GM19467 (cell line): ENCODE measurements around the gene MAP3K15.
A peak's percentile ranks its signal among the peaks of the same experiment; 100 is the strongest.

Source experiments
- ATAC-seq: cut with Tn5 transposase; IDR thresholded peaks from one replicate; pipeline ENCODE4 v1.9.1; 2021; ENCODE audit warnings: mild to moderate bottlenecking, moderate library complexity; ENCODE audit not compliant: unreplicated experiment

MAP3K15 gene

DNA sequence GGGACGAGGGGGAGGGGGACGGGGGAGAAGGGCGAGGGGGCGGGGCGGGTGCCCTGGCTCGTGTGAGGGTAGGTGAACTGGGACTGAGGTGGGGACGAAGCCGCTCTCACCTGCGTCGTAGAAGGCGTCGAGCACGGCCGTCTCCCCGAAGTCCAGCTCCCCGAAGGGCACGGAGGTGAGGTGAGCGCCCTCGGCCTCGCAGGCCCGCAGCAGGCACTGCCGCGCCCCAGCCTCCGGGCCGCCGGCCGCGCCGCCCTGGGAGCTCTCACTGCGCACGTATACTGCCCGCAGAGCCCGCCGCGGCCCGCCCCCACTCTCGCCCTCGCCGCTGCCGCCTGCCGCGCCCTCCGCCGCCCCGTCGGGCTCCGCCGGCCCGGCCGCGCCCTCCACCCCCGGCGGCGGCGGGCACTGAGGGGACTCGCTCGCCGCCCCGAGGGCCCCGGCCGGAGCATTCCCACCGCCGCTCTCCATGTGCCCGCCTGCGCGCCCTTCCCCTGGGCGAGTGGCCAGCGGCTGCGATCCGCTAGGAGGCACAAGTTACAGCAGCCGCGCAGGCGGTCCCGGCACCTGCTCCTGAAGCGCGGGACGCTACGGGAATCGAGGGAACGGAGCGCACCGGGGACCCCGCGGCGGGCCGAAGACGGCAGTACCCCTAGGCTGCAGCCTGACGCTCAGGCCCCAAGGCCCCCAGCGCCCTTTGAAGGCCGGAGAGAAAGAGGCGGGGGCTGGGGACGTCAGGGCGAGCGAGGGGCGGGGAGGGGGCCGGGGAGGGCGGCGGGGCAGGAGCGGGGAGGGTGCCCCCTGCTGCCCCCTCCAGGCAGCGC, at the start of gene MAP3K15:
MAP3K15 (minus strand) TSS at position 718 of the 824 bp plus-strand sequence; CDS start at position 471, 247 bp downstream.
- no peak for ATAC-seq

DNA sequence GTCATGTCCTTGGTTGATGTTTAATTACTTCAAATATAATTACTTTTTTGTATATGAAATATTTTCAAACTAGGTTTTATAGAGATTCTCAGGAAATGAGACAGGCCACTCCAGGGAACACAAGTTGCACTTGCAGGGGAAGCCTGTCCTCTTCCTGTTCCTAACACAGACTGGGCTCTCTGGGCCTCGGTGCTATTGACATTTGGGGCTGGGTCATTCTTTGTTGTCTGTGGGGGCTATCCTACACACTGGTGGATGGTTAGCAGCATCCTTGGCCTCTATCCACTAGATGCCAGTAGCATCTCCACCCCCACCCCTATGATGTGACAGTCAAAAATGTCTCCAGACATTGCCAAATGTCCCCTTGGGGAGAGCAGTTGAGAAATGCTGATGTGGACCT, 49.3 kb upstream of the MAP3K15 start:
- no peak for ATAC-seq

GRCh38 chrX:19563746-19564145, 48.4 kb upstream of the MAP3K15 start:
- no peak for ATAC-seq

GRCh38 chrX:19563327-19563726, 48.0 kb upstream of the MAP3K15 start:
- ATAC-seq = no peak

- no peak for ATAC-seq
These were observed 45.3 kb upstream of the MAP3K15 start for GRCh38 chrX:19560611-19561010.

DNA sequence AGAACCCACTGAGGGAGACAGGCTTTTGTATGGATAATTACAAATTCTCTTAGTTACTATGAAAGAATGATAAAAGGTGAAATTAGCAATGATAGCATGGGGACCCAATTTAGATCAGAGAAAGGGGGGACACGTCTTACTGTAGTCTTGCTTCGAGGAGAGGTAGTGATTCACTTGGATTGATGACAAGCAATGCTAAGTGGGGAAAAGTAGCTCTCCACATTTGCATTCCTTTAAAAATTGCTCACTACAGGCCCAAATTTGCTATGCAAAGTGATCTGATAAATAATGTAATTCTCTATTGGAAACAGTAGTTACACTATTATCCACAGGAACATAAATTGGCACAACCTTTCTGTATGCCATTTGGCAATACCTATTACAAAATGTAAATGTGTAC, 42.5 kb upstream of the MAP3K15 start:
- no peak for ATAC-seq

- ATAC-seq = no peak
These were observed 40.9 kb upstream of the MAP3K15 start for GRCh38 chrX:19556202-19556601.

DNA sequence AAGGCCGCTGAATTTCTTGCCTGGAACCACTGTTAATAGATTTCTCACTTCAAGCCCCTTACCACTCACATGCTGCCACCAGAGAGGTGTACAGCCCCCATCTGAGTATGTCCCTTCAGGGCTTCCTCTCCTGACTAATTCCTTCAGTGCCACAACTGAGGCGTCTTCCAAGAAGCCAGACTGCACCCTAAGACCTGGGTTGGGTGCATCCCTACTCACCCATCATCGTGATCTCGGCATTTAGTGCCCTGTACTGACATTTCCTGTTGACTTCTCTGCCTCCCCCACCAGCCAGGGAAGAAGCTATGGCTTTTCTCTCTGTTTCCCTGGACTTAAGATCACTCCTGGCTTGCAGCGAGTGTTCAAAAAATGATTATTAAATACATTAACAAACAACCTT, 40.4 kb upstream of the MAP3K15 start:
- ATAC-seq = no peak

DNA sequence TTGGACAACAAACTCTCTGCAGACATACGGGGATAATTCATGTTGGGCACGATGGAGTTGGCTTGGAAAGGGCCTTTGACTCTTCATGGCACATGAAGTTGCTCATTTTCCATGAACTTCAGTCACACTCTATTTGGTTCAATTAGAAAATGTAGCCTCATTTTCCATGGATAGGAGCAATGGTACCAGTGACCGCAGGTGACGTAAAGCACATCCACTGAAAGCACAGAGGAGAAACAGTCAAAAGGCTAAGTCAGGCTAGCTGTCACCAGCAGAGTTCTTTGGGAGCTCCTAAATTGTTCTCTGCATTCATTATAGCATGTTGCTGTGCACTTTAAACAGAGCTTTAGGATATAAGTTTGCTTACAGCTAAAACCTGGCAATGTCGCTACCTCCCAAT, 39.9 kb upstream of the MAP3K15 start:
- ATAC-seq = no peak

- ATAC-seq = no peak
These were observed 39.5 kb upstream of the MAP3K15 start for GRCh38 chrX:19554786-19555185.

GRCh38 chrX:19552793-19553192, 37.5 kb upstream of the MAP3K15 start:
- no peak for ATAC-seq

- ATAC-seq = no peak
These were observed 34.5 kb upstream of the MAP3K15 start for GRCh38 chrX:19549838-19550237.

DNA sequence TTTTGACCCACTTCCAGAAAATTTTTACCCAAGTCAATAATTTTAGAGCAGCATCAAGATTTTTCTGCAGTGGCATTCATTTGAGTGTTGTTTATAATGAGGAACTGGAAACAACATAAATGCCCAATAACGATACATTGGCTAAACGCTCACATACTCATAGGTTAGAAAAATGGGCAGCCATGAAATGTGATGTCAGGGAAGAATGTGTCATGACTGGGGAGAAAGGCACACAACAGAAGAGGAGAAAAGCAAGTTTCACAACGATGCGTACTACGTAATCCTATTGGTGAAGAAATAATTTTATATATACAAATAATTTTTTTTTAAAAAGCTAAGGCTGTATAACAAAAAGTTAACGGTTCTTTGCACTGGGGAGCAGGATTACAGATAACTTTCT, 33.6 kb upstream of the MAP3K15 start:
- ATAC-seq = no peak

DNA sequence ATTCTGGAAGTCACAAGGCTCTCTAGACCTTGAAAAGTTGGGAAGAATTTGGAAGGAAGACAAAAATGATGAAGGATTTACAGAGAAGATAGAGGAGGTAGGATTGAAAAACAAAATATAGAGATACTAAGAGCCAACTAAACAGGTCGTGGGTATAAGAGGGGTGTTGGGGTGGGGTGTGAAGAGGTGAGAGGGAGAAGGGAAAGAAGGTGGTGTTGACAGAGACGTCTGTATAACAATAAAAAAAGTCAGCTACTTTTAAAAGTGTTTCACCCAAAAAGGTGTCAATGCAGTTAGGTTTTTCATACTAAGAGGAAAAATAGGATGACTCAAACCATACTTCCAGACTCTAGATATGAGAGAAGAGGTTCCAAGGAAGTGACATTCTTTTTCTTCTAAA, 33.0 kb upstream of the MAP3K15 start:
- ATAC-seq = no peak

DNA sequence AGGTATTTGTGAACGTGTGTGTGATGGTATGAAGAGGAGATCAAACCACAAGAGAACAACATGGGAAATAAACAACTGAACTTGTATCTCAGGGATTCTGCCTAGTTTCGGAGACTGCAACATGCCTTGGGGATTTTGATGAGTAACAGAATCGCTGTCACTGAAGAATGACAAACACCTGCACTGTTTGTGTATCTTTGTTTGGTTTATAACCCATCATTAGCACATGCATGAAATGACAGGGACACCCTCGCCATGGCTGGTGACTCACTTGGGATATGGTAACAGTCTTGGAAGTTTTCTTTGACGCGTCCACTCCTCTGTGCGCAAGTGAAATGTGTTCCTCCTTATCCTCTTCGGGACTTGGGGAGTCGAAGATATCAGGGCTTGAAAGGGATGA, 30.3 kb upstream of the MAP3K15 start:
- ATAC-seq = no peak

GRCh38 chrX:19544693-19545305, 29.5 kb upstream of the MAP3K15 start:
- peak; percentile 72 for ATAC-seq

GRCh38 chrX:19543951-19544381, 28.7 kb upstream of the MAP3K15 start:
- no peak for ATAC-seq

GRCh38 chrX:19543020-19543715, 27.9 kb upstream of the MAP3K15 start:
- no peak for ATAC-seq

DNA sequence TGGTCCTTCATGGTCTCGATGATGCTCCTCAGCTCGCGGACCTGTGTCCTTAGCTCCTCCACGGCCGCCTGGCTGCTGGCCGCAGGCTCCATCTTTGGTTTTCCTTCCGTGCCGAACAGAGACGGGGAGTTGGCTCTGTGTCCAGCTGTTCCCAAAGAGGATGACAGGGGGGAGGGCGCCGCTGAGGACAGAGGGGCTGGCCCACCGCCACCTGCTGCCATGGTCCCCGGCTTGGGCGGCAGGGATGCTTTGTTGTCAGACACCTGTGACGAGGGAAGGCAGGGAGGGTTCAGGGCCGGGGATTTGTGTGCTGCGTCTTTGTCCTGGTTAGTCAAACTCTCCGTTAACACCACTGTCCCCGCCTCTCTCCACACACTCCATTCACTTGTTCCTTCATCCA, 26.6 kb upstream of the MAP3K15 start:
- ATAC-seq = no peak

DNA sequence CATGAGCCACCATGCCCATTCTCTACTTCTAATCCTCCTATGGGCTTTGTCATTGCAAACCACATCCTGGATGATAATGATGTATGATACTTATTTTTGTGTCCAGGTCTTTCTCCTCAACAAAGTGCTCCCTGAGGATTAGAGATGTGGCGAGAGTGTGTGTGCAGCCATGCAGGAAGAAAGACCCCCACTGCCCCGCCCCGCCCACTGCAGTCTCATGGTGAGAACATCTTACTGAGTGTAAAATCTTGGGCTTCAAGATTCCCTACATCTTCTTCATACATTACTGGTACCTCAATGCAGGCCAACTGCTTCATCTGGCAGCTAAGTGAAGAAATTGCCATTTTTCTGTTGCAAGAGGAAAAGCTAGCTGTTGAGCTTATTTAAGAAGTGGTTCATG, 25.9 kb upstream of the MAP3K15 start:
- ATAC-seq = no peak

GRCh38 chrX:19540076-19540475, 24.8 kb upstream of the MAP3K15 start:
- ATAC-seq = no peak

- ATAC-seq = no peak
These were observed 24.4 kb upstream of the MAP3K15 start for GRCh38 chrX:19539665-19540064.
